GM12878 (cell line): ENCODE measurements around the gene MRAS.

ENCODE experiments used
- CHD2 ChIP-seq: IDR thresholded peaks from 2 replicates; pipeline ENCODE4 v1.6.1; 2011; ENCODE audit warnings: low read depth, low read length, improper control_type of control experiment, borderline replicate concordance
- ESRRA ChIP-seq: IDR thresholded peaks from 2 replicates; pipeline ENCODE4 v1.6.1; 2012; ENCODE audit warnings: mild to moderate bottlenecking, low read length, improper control_type of control experiment
- HDAC2 ChIP-seq: fragments of 200-600 bp; sonication (generic); IDR thresholded peaks from 2 replicates; pipeline ENCODE4 v1.6.1; 2017
- HDAC6 ChIP-seq: fragments of 200-600 bp; sonication (generic); IDR thresholded peaks from one replicate; pipeline ENCODE4 v1.8.0; 2017; ENCODE audit warnings: antibody characterized with exemption; ENCODE audit not compliant: unreplicated experiment
- NFXL1 ChIP-seq: fragments of 450-650 bp; IDR thresholded peaks from 2 replicates; pipeline ENCODE4 v1.6.1; 2017; ENCODE audit warnings: antibody characterized with exemption, mild to moderate bottlenecking, borderline replicate concordance
- POLR2AphosphoS5 ChIP-seq: IDR thresholded peaks from 2 replicates; pipeline ENCODE4 v1.6.1; 2011; ENCODE audit warnings: mild to moderate bottlenecking, low read length, inconsistent platforms
- SP1 ChIP-seq: IDR thresholded peaks from one replicate; pipeline ENCODE4 v1.6.1; 2011; ENCODE audit warnings: low read depth, low read length
- TF ChIP-seq, protein P1 (sequence below), 3 experiments: IDR thresholded peaks in 2 of 3; conservative IDR thresholded peaks in 1 of 3; 2 replicates each; pipeline ENCODE4 v1.5.1; 2011; ENCODE audit warnings: low read depth in 3 of 3, low read length in 3 of 3, mild to moderate bottlenecking in 3 of 3, control low read depth in 2 of 3, moderate library complexity in 2 of 3, inconsistent platforms in 1 of 3, mixed read lengths in 1 of 3; ENCODE audit not compliant: control insufficient read depth in 2 of 3, insufficient read depth in 1 of 3; ENCODE audit errors: extremely low read depth in 1 of 3
- TF ChIP-seq, protein P2 (sequence below): fragments of 450-650 bp; IDR thresholded peaks from 2 replicates; pipeline ENCODE4 v1.6.1; 2016; ENCODE audit warnings: mild to moderate bottlenecking, moderate library complexity, borderline replicate concordance
- TF ChIP-seq, protein P3 (sequence below): IDR thresholded peaks from 2 replicates; pipeline ENCODE4 v1.6.1; 2011; ENCODE audit warnings: borderline replicate concordance, low read depth, mild to moderate bottlenecking, moderate library complexity, mixed read lengths, low read length; ENCODE audit not compliant: insufficient read depth; ENCODE audit errors: extremely low read length
- TF ChIP-seq, protein P4 (sequence below): IDR thresholded peaks from 2 replicates; pipeline ENCODE4 v1.6.1; 2011; ENCODE audit warnings: low read depth, low read length, improper control_type of control experiment, borderline replicate concordance
- TF ChIP-seq, protein P5 (sequence below): IDR thresholded peaks from 2 replicates; pipeline ENCODE4 v1.6.1; 2012; ENCODE audit warnings: mild to moderate bottlenecking, low read depth, low read length

DNA sequence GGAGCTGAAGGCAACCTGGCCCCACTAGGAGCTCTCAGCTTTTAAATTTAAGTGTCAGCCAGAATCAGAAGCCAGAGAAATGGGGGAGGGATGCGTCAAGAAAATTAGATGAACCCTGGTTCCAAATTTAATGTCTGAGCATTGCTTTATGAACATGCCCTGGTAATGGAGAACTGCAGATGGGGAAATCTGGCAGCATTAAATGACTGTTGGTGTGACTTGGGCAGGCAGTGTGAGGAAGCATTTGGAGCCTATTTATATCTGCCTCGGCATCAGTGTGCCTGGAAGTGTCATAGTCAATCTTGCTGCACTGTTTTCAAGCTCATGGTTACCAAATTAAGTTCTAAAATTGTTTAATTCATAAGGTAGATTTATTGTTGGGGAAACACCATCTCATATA, 47.7 kb upstream of the MRAS start:
- TF ChIP-seq, protein P1, sequence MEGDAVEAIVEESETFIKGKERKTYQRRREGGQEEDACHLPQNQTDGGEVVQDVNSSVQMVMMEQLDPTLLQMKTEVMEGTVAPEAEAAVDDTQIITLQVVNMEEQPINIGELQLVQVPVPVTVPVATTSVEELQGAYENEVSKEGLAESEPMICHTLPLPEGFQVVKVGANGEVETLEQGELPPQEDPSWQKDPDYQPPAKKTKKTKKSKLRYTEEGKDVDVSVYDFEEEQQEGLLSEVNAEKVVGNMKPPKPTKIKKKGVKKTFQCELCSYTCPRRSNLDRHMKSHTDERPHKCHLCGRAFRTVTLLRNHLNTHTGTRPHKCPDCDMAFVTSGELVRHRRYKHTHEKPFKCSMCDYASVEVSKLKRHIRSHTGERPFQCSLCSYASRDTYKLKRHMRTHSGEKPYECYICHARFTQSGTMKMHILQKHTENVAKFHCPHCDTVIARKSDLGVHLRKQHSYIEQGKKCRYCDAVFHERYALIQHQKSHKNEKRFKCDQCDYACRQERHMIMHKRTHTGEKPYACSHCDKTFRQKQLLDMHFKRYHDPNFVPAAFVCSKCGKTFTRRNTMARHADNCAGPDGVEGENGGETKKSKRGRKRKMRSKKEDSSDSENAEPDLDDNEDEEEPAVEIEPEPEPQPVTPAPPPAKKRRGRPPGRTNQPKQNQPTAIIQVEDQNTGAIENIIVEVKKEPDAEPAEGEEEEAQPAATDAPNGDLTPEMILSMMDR (IDR thresholded peaks at IDR 0.05 in 2 of 3, conservative IDR thresholded peaks at IDR 0.05 in 1 of 3; ENCODE audit: control insufficient read depth in 2 of 3, extremely low read depth in 1 of 3, insufficient read depth in 1 of 3, low read depth in 3 of 3, low read length in 3 of 3) = no peak
- TF ChIP-seq, protein P2, sequence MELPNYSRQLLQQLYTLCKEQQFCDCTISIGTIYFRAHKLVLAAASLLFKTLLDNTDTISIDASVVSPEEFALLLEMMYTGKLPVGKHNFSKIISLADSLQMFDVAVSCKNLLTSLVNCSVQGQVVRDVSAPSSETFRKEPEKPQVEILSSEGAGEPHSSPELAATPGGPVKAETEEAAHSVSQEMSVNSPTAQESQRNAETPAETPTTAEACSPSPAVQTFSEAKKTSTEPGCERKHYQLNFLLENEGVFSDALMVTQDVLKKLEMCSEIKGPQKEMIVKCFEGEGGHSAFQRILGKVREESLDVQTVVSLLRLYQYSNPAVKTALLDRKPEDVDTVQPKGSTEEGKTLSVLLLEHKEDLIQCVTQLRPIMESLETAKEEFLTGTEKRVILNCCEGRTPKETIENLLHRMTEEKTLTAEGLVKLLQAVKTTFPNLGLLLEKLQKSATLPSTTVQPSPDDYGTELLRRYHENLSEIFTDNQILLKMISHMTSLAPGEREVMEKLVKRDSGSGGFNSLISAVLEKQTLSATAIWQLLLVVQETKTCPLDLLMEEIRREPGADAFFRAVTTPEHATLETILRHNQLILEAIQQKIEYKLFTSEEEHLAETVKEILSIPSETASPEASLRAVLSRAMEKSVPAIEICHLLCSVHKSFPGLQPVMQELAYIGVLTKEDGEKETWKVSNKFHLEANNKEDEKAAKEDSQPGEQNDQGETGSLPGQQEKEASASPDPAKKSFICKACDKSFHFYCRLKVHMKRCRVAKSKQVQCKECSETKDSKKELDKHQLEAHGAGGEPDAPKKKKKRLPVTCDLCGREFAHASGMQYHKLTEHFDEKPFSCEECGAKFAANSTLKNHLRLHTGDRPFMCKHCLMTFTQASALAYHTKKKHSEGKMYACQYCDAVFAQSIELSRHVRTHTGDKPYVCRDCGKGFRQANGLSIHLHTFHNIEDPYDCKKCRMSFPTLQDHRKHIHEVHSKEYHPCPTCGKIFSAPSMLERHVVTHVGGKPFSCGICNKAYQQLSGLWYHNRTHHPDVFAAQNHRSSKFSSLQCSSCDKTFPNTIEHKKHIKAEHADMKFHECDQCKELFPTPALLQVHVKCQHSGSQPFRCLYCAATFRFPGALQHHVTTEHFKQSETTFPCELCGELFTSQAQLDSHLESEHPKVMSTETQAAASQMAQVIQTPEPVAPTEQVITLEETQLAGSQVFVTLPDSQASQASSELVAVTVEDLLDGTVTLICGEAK = no peak
- TF ChIP-seq CHD2 = no peak
- TF ChIP-seq POLR2AphosphoS5 = no peak
- TF ChIP-seq, protein P3, sequence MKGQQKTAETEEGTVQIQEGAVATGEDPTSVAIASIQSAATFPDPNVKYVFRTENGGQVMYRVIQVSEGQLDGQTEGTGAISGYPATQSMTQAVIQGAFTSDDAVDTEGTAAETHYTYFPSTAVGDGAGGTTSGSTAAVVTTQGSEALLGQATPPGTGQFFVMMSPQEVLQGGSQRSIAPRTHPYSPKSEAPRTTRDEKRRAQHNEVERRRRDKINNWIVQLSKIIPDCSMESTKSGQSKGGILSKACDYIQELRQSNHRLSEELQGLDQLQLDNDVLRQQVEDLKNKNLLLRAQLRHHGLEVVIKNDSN = no peak
- TF ChIP-seq ESRRA = no peak
- TF ChIP-seq, protein P4, sequence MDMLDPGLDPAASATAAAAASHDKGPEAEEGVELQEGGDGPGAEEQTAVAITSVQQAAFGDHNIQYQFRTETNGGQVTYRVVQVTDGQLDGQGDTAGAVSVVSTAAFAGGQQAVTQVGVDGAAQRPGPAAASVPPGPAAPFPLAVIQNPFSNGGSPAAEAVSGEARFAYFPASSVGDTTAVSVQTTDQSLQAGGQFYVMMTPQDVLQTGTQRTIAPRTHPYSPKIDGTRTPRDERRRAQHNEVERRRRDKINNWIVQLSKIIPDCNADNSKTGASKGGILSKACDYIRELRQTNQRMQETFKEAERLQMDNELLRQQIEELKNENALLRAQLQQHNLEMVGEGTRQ = no peak
- TF ChIP-seq, protein P5, sequence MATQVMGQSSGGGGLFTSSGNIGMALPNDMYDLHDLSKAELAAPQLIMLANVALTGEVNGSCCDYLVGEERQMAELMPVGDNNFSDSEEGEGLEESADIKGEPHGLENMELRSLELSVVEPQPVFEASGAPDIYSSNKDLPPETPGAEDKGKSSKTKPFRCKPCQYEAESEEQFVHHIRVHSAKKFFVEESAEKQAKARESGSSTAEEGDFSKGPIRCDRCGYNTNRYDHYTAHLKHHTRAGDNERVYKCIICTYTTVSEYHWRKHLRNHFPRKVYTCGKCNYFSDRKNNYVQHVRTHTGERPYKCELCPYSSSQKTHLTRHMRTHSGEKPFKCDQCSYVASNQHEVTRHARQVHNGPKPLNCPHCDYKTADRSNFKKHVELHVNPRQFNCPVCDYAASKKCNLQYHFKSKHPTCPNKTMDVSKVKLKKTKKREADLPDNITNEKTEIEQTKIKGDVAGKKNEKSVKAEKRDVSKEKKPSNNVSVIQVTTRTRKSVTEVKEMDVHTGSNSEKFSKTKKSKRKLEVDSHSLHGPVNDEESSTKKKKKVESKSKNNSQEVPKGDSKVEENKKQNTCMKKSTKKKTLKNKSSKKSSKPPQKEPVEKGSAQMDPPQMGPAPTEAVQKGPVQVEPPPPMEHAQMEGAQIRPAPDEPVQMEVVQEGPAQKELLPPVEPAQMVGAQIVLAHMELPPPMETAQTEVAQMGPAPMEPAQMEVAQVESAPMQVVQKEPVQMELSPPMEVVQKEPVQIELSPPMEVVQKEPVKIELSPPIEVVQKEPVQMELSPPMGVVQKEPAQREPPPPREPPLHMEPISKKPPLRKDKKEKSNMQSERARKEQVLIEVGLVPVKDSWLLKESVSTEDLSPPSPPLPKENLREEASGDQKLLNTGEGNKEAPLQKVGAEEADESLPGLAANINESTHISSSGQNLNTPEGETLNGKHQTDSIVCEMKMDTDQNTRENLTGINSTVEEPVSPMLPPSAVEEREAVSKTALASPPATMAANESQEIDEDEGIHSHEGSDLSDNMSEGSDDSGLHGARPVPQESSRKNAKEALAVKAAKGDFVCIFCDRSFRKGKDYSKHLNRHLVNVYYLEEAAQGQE = no peak
- TF ChIP-seq NFXL1 = no peak
- no peak for TF ChIP-seq SP1
- no peak for TF ChIP-seq HDAC2
- no peak for TF ChIP-seq HDAC6
